Caco-2 (cell line): ENCODE measurements around the gene PAGR1. TPM values are rescaled to one million over a fixed set of nuclear protein-coding genes. Genes with fewer than 3 reads are reported as not detected.
"Not testable (repeated sequence)": the region's sequence is repeated elsewhere in the genome, so short reads cannot be mapped to it uniquely, and the experiment has no call there.

ENCODE experiments used
- BruUV-seq: library from RNA; stranded (reverse); fragments of 400-500 nt; replicated peaks from 2 replicates; lab custom pipeline; 2021; lab: Mats Ljungman, UMichigan
- CTCF ChIA-PET: fragments of 300-600 bp; sonication (Branson Sonifier 250); formaldehyde crosslinking; loops from one replicate; lab custom pipeline; 2022; ENCODE audit warnings: antibody characterized with exemption; lab: Charles Lee
- POLR2A ChIA-PET: fragments of 300-600 bp; sonication (Branson Sonifier 250); formaldehyde crosslinking; loops from one replicate; lab custom pipeline; 2022; ENCODE audit warnings: antibody characterized with exemption; lab: Charles Lee
- DNase-seq, 2 experiments: peaks; one replicate each; pipeline versions ENCODE4 v3.0.0 to v3.0.0-alpha.2; 2020 to 2022
- H3K27me3 ChIP-seq: replicated peaks from 2 replicates; pipeline ENCODE4 v1.6.0; 2011; ENCODE audit warnings: low read length; ENCODE audit not compliant: control insufficient read depth, insufficient read depth
- H3K36me3 ChIP-seq: 2 replicates; pipeline ENCODE4 v1.5.1; 2011; ENCODE audit warnings: low read length; ENCODE audit not compliant: control insufficient read depth, insufficient read depth
- H3K4me1 ChIP-seq: fragments of 250-450 bp; sonication (Bioruptor Pico); 2 replicates; pipeline ENCODE4 v1.5.1; 2020; ENCODE audit warnings: mild to moderate bottlenecking
- H3K4me3 ChIP-seq: 2 replicates; pipeline ENCODE4 v1.5.1; 2011; ENCODE audit warnings: low read depth, mild to moderate bottlenecking, control low read depth, low read length
- H3K9me3 ChIP-seq: fragments of 250-450 bp; sonication (Bioruptor Pico); 2 replicates; pipeline ENCODE4 v1.5.1; 2020; ENCODE audit warnings: mild to moderate bottlenecking, moderate library complexity
- H3K27ac Mint-ChIP-seq: one replicate; pipeline ENCODE4 v1.8.0; 2022; ENCODE audit warnings: mixed read lengths; ENCODE audit not compliant: unreplicated experiment
- H3K27me3 Mint-ChIP-seq: one replicate; pipeline ENCODE4 v1.8.0; 2022; ENCODE audit warnings: mixed read lengths; ENCODE audit not compliant: insufficient read depth, unreplicated experiment
- H3K36me3 Mint-ChIP-seq: one replicate; pipeline ENCODE4 v1.8.0; 2022; ENCODE audit warnings: mild to moderate bottlenecking, mixed read lengths; ENCODE audit not compliant: insufficient read depth, unreplicated experiment
- H3K4me1 Mint-ChIP-seq: one replicate; pipeline ENCODE4 v1.8.0; 2022; ENCODE audit warnings: low read depth, mixed read lengths; ENCODE audit not compliant: unreplicated experiment
- H3K4me3 Mint-ChIP-seq: one replicate; pipeline ENCODE4 v1.8.0; 2022; ENCODE audit warnings: mild to moderate bottlenecking, moderate library complexity, mixed read lengths; ENCODE audit not compliant: unreplicated experiment
- H3K9me3 Mint-ChIP-seq: one replicate; pipeline ENCODE4 v1.8.0; 2022; ENCODE audit warnings: mixed read lengths; ENCODE audit not compliant: unreplicated experiment
- CTCF ChIP-seq, 2 experiments: fragments of 200-600 bp in 1 of 2; IDR thresholded peaks; 1 replicate in 1 of 2; 2 replicates in 1 of 2; pipeline versions ENCODE4 v1.5.1 to v1.8.0; 2011 to 2022; ENCODE audit warnings: antibody characterized with exemption in 1 of 2, control low read depth in 1 of 2, inconsistent platforms in 1 of 2, low read depth in 1 of 2, low read length in 1 of 2, mild to moderate bottlenecking in 1 of 2, moderate library complexity in 1 of 2; ENCODE audit not compliant: insufficient read depth in 1 of 2, severe bottlenecking in 1 of 2, unreplicated experiment in 1 of 2
- intact Hi-C: fragments of 100-400 bp; cut with micrococcal nuclease; formaldehyde crosslinking; loops from one replicate; pipeline ENCODE4 v1.10.0; 2022; ENCODE audit not compliant: unreplicated experiment
- total RNA-seq: library from RNA; stranded (reverse); gene quantifications from 2 replicates; pipeline ENCODE4 v1.2.3, GENCODE V29; 2022

Gene PAGR1
- total RNA-seq, 1 experiment from 2014 or later, result 33.0 TPM

- DNase-seq, result no peak
- no peak overlapping the region for H3K27ac Mint-ChIP-seq
- H3K36me3 Mint-ChIP-seq, result peaks cover 6% of the 10 kb centered on the region
- peaks cover 2% of the 10 kb centered on the region for H3K9me3 Mint-ChIP-seq
- ChIA-PET POLR2A (no interaction called here), CTCF (interaction anchor here (0.7 kb wide), 1 partner anchor 11 kb away, joined by 3 read pairs; no protein-coding TSS in a partner anchor)
- Histone ChIP-seq H3K36me3 (no peaks in the 10 kb centered on the region), H3K4me3 (no peak overlapping the region), H3K4me1 (peaks cover 10% of the 10 kb centered on the region), H3K27me3 (no peaks in the 10 kb centered on the region), H3K9me3 (no peaks in the 10 kb centered on the region)
- peaks cover 24% of the 10 kb centered on the region for H3K4me1 Mint-ChIP-seq
- H3K4me3 Mint-ChIP-seq, result no peak overlapping the region
- H3K27me3 Mint-ChIP-seq, result no peaks in the 10 kb centered on the region
- intact Hi-C loops, result no loop called here
- BruUV-seq, result no TSS peak
- TF ChIP-seq CTCF (IDR thresholded peaks at IDR 0.05; ENCODE audit: insufficient read depth in 1 of 2, low read depth in 1 of 2, low read length in 1 of 2, severe bottlenecking in 1 of 2, unreplicated experiment in 1 of 2), result no peak
These were observed 46.4 kb upstream of the PAGR1 start for GRCh38 chr16:29769507-29769906.

GRCh38 chr16:29770250-29770929 is 45.6 kb upstream of the PAGR1 start:
- ChIA-PET POLR2A (no interaction called here), CTCF (no interaction called here)
- peaks cover 30% of the 10 kb centered on the region for H3K4me1 Mint-ChIP-seq
- no peak overlapping the region for H3K4me3 Mint-ChIP-seq
- no peaks in the 10 kb centered on the region for H3K36me3 ChIP-seq
- H3K4me1 ChIP-seq, result peaks cover 5% of the 10 kb centered on the region
- no peak overlapping the region for H3K4me3 ChIP-seq
- no peaks in the 10 kb centered on the region for H3K27me3 ChIP-seq
- no peak for TF ChIP-seq CTCF (IDR thresholded peaks at IDR 0.05; ENCODE audit: insufficient read depth in 1 of 2, low read depth in 1 of 2, low read length in 1 of 2, severe bottlenecking in 1 of 2, unreplicated experiment in 1 of 2)
- no peaks in the 10 kb centered on the region for H3K9me3 ChIP-seq
- H3K27me3 Mint-ChIP-seq, result no peaks in the 10 kb centered on the region
- H3K9me3 Mint-ChIP-seq, result peaks cover 10% of the 10 kb centered on the region
- BruUV-seq, result no TSS peak
- intact Hi-C loops, result no loop called here
- H3K36me3 Mint-ChIP-seq, result peaks cover 6% of the 10 kb centered on the region
- no peak for DNase-seq
- H3K27ac Mint-ChIP-seq, result peak overlapping the region; percentile 34

- CTCF ChIA-PET, result interaction anchor here (1.0 kb wide), 1 partner anchor 72 kb away, joined by 5 read pairs; no protein-coding TSS in a partner anchor
These were observed 43.6 kb upstream of the PAGR1 start for GRCh38 chr16:29772330-29772729.

More at GRCh38 chr16:29772330-29772729, 43.6 kb upstream of the PAGR1 start:
- H3K27ac Mint-ChIP-seq, H3K4me3 ChIP-seq, H3K36me3 Mint-ChIP-seq, POLR2A ChIA-PET, H3K9me3 Mint-ChIP-seq, H3K36me3 ChIP-seq, H3K27me3 Mint-ChIP-seq, BruUV-seq, DNase-seq, H3K4me3 Mint-ChIP-seq, H3K9me3 ChIP-seq, intact Hi-C loops, H3K27me3 ChIP-seq: not testable (repeated sequence)
- peaks cover 34% of the 10 kb centered on the region for H3K4me1 Mint-ChIP-seq
- peaks cover 13% of the 10 kb centered on the region for H3K4me1 ChIP-seq
